PFSK-1 (cell line): Measurements from ENCODE around the gene STAP2.

Source experiments
- POLR2AphosphoS5 ChIP-seq: IDR thresholded peaks from 2 replicates; pipeline ENCODE4 v1.6.1; 2012; ENCODE audit warnings: low read depth, mild to moderate bottlenecking, control low read depth, low read length, moderate library complexity
- SIN3A ChIP-seq: IDR thresholded peaks from 2 replicates; pipeline ENCODE4 v1.6.1; 2012; ENCODE audit warnings: mild to moderate bottlenecking, low read length, moderate library complexity, borderline replicate concordance; ENCODE audit not compliant: insufficient read depth

- no peak for TF ChIP-seq POLR2AphosphoS5
- TF ChIP-seq SIN3A: no peak
Observed at GRCh38 chr19:4313847-4314490, 24.7 kb downstream of the STAP2 start.
